MCF 10A (cell line): ENCODE results near the gene MYO1C. TPM values are rescaled to one million over a fixed set of nuclear protein-coding genes. Genes with fewer than 3 reads are reported as not detected.

Experiments used
- BruUV-seq: library from RNA; stranded (reverse); fragments of 400-500 nt; replicated peaks from 2 replicates; lab custom pipeline; 2021; lab: Mats Ljungman, UMichigan
- CTCF ChIA-PET: fragments of 300-600 bp; sonication (Branson Sonifier 250); formaldehyde crosslinking; extraction: SDS; loops from one replicate; lab custom pipeline; 2021; ENCODE audit warnings: antibody characterized with exemption, inconsistent platforms; lab: Yijun Ruan, JAX
- POLR2A ChIA-PET: fragments of 300-600, 350-650 bp; sonication (Branson Sonifier 250); formaldehyde crosslinking; extraction: SDS; loops from one replicate; lab custom pipeline; 2020; ENCODE audit warnings: antibody characterized with exemption, inconsistent platforms; lab: Yijun Ruan, JAX
- DNase-seq: peaks from one replicate; pipeline ENCODE4 v3.0.0-alpha.2; 2018; ENCODE audit not compliant: unreplicated experiment
- H3K27ac Mint-ChIP-seq: one replicate; pipeline ENCODE4 v1.8.0; 2022; ENCODE audit warnings: mild to moderate bottlenecking, low read depth, mixed read lengths; ENCODE audit not compliant: unreplicated experiment
- H3K27me3 Mint-ChIP-seq: one replicate; pipeline ENCODE4 v1.8.0; 2022; ENCODE audit warnings: mixed read lengths; ENCODE audit not compliant: insufficient read depth, unreplicated experiment
- H3K36me3 Mint-ChIP-seq: one replicate; pipeline ENCODE4 v1.8.0; 2022; ENCODE audit warnings: mild to moderate bottlenecking, moderate library complexity, mixed read lengths; ENCODE audit not compliant: insufficient read depth, unreplicated experiment
- H3K4me1 Mint-ChIP-seq: one replicate; pipeline ENCODE4 v1.8.0; 2022; ENCODE audit warnings: mixed read lengths; ENCODE audit not compliant: insufficient read depth, unreplicated experiment
- H3K4me3 Mint-ChIP-seq: one replicate; pipeline ENCODE4 v1.8.0; 2022; ENCODE audit warnings: mild to moderate bottlenecking, moderate library complexity, mixed read lengths; ENCODE audit not compliant: unreplicated experiment
- H3K9me3 Mint-ChIP-seq: one replicate; pipeline ENCODE4 v1.8.0; 2022; ENCODE audit warnings: mixed read lengths; ENCODE audit not compliant: unreplicated experiment
- intact Hi-C: fragments of 100-400 bp; cut with micrococcal nuclease; formaldehyde crosslinking; loops from 2 replicates; pipeline ENCODE4 v1.14.1; 2022
- total RNA-seq: library from RNA; stranded (reverse); gene quantifications from 2 replicates; pipeline ENCODE4 v1.2.3, GENCODE V29; 2022
- TF ChIP-seq, protein P1 (sequence below): fragments of 200-600 bp; IDR thresholded peaks from one replicate; pipeline ENCODE4 v1.8.0; 2022; ENCODE audit warnings: antibody characterized with exemption, mild to moderate bottlenecking; ENCODE audit not compliant: unreplicated experiment

MYO1C gene
- total RNA-seq, 1 experiment from 2014 or later, result 216 TPM

DNA sequence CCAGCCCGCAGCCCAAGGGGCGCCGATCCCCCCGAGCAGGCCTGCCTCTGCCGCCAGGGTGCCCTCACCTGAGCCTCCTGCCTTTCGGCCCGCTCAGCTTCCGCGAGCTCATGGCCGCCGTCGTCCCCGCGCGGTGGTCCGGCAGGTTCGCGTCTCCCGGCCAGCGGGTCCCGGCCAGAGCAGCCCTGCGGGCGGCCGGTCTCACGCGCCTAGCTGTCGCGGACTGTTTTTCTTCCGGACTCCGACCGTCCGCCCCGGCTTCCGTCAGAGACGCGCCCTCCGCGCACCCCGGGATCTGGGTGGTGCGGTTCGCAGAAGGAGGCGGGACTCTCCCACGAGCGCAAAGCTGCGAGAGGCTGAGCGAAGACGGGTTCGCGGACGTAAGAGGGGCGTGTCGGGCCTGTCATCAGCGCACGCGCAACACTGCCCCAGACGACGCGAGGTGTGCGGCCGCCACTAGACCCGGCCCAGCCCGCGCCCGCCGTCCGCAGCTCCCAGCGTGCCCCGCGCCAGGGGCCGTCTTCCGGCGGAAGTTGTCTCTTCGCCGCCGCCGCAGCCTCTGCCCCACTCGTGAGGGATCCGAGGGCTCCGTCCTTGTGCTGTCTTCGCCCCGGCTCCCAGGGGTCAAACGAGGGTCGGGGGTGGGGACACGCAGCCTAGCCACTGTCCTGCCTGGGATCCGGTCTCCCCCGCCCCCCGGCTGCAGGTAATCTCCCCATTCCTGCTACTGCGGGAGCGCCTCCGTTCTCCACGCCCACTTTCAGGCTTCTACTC, 24.1 kb upstream of the MYO1C start, which contains the start of gene INPP5K:
Gene INPP5K, minus strand, starts transcription at position 225 of the 774 bp plus-strand sequence. Its CDS starts 113 bp downstream, at position 112.
- H3K4me3 Mint-ChIP-seq, result peak within 1 kb of the TSS; percentile 77
- peaks cover 22% of the 10 kb centered on the region for H3K4me1 Mint-ChIP-seq
- no peaks in the 10 kb centered on the region for H3K9me3 Mint-ChIP-seq
- DNase-seq, result peak; percentile 97
- ChIA-PET CTCF (interaction anchor here (0.6 to 2.2 kb wide), 19 partner anchors 18 to 257 kb away, joined by 3 to 19 read pairs (median 4); partner anchors contain the start of gene MYO1C), POLR2A (interaction anchor here (0.6 to 3.4 kb wide), 50 partner anchors 9 to 472 kb away, joined by 3 to 46 read pairs (median 5); partner anchors contain the start of genes CRK, MYO1C, PITPNA and PRPF8)
- no TSS peak for BruUV-seq
- intact Hi-C loops, result loop anchor here (1.0 to 5.0 kb wide), 2 partner anchors 116 to 240 kb away; no protein-coding TSS in a partner anchor
- no peaks in the 10 kb centered on the region for H3K27me3 Mint-ChIP-seq
- peaks cover 50% of the 10 kb centered on the region for H3K36me3 Mint-ChIP-seq
- TF ChIP-seq, protein P1, sequence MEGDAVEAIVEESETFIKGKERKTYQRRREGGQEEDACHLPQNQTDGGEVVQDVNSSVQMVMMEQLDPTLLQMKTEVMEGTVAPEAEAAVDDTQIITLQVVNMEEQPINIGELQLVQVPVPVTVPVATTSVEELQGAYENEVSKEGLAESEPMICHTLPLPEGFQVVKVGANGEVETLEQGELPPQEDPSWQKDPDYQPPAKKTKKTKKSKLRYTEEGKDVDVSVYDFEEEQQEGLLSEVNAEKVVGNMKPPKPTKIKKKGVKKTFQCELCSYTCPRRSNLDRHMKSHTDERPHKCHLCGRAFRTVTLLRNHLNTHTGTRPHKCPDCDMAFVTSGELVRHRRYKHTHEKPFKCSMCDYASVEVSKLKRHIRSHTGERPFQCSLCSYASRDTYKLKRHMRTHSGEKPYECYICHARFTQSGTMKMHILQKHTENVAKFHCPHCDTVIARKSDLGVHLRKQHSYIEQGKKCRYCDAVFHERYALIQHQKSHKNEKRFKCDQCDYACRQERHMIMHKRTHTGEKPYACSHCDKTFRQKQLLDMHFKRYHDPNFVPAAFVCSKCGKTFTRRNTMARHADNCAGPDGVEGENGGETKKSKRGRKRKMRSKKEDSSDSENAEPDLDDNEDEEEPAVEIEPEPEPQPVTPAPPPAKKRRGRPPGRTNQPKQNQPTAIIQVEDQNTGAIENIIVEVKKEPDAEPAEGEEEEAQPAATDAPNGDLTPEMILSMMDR, result no peak
- H3K27ac Mint-ChIP-seq, result peak within 1 kb of the TSS; percentile 82

DNA sequence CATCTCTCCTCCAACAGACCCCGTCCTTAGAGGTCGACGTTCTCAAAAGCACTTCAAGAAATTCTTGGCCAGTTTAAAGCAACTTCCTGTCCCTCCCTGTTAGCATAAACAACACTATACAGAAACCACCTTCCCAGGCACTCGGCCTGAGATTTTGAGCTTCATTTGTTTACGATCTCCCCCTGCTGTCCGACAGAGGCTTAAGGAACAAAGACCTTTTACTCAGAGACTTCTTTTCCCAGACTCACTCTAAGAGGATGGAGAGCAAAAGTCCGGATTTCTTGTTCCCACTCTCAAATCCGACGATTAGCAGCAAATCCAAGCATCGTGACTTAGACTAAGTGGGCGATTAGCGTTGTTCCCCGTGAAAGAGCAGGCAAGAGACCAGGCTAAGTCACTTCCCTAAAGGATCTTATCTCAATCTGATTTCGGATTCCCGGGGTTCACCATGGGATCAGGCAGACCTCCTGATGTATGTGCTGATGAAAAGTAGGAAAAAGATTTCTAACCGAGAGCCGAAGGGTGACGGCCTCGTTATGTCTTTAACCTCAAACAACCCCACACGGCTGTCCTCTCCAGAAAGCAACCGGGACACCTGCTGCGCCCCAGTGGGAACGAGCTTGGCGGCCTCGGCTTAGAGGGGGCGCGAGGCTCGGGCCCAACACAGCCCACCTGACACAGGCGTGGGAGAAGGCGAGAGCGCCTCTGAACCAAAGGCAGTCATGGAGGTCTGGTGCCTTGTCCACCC, 23.3 kb upstream of the MYO1C start:
- intact Hi-C loops, result loop anchor here (1.0 to 5.0 kb wide), 4 partner anchors 116 to 257 kb away; no protein-coding TSS in a partner anchor
- peak; percentile 87 for DNase-seq
- H3K36me3 Mint-ChIP-seq, result peaks cover 43% of the 10 kb centered on the region
- H3K27ac Mint-ChIP-seq, result peak overlapping the region; percentile 82
- peaks cover 28% of the 10 kb centered on the region for H3K4me1 Mint-ChIP-seq
- H3K27me3 Mint-ChIP-seq, result no peaks in the 10 kb centered on the region
- ChIA-PET CTCF (interaction anchor here (0.7 to 2.2 kb wide), 25 partner anchors 17 to 257 kb away, joined by 3 to 19 read pairs (median 4); partner anchors contain the start of gene MYO1C), POLR2A (interaction anchor here (0.6 to 3.4 kb wide), 56 partner anchors 10 to 472 kb away, joined by 3 to 46 read pairs (median 5); partner anchors contain the start of genes CRK, MYO1C, PITPNA and PRPF8)
- no peaks in the 10 kb centered on the region for H3K9me3 Mint-ChIP-seq
- TF ChIP-seq, protein P1, result peak; percentile 69
- peak overlapping the region; percentile 77 for H3K4me3 Mint-ChIP-seq
- BruUV-seq, result TSS peak; percentile 41

DNA sequence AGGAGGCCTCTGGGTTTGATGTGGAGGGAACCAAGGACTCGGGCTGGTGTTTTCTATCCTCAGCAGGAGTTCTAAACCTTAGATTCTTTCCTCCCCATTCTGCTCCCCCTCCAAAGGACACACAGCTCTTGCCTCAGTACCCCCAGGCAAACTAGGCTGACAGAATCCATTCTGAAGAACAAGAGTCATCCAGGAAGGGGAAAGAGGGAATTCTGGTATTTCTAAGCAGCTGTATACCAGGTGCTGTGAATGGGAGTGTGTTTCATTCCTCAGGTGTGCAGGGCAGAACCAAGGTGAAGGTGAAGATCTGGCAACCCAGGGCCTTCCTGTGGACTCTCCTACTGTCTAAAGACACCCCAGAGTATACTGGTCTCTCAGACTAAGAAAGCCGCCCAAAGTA, 19.9 kb upstream of the MYO1C start:
- no peak for DNase-seq
- peaks cover 28% of the 10 kb centered on the region for H3K4me1 Mint-ChIP-seq
- no peaks in the 10 kb centered on the region for H3K9me3 Mint-ChIP-seq
- intact Hi-C loops, result no loop called here
- H3K27ac Mint-ChIP-seq, result peak overlapping the region; percentile 89
- no peaks in the 10 kb centered on the region for H3K27me3 Mint-ChIP-seq
- POLR2A ChIA-PET, result interaction anchor here (0.7 to 3.2 kb wide), 17 partner anchors 13 to 147 kb away, joined by 3 to 17 read pairs (median 4); partner anchors contain the start of genes CRK, MYO1C, SLC43A2 and YWHAE
- BruUV-seq, result no TSS peak
- peaks cover 53% of the 10 kb centered on the region for H3K36me3 Mint-ChIP-seq
- CTCF ChIA-PET, result interaction anchor here (0.5 to 3.6 kb wide), 8 partner anchors 14 to 253 kb away, joined by 3 to 23 read pairs (median 4); no protein-coding TSS in a partner anchor
- H3K4me3 Mint-ChIP-seq, result peak overlapping the region; percentile 47
- TF ChIP-seq, protein P1, result no peak
